GM21619 (cell line): Measurements from ENCODE around the gene FXYD6.

Experiments used
- ATAC-seq: cut with Tn5 transposase; IDR thresholded peaks from one replicate; pipeline ENCODE4 v1.9.1; 2021; ENCODE audit not compliant: unreplicated experiment

FXYD6 gene

DNA sequence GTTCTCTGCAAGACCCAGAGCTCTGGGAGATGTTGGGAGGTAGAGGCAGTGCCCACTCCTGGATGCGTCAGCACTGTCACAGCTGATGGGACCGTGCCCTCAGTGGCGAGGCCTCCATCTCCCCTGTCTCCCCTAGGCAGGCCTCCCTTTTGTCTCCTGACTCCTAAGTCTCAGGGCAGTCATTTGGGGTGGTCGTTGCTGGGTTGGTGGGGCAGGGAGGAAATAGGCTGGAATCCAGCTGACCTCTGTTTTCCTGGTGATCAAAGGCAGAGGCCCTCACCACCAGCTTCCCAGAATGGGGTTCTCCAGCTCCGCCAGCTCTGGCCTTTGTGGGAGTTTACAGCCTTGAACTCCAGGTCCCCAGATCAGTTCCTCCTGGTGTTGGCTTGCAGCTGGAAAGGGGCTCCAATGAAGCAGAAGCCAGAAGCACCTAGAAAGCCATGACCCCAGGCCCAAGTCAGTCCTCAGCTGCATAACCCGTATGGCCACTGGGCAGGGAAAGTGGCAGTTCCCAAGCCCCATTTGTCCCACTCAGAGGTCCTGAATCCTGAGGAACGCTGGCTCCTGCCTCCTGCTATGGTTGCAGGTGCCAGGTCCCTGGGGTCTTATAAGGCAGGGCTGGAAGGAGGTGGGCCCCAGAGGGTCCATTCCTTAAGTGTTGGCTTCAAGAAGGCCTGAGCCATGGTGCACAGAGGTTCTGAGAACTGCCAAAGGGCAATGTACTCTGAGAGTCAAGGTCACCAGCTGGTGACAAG is 44.6 kb downstream of the FXYD6 start:
- no peak for ATAC-seq

GRCh38 chr11:117830674-117831351 is 45.6 kb downstream of the FXYD6 start:
- no peak for ATAC-seq

- no peak for ATAC-seq
Observed at GRCh38 chr11:117830072-117830471, 46.4 kb downstream of the FXYD6 start.

DNA sequence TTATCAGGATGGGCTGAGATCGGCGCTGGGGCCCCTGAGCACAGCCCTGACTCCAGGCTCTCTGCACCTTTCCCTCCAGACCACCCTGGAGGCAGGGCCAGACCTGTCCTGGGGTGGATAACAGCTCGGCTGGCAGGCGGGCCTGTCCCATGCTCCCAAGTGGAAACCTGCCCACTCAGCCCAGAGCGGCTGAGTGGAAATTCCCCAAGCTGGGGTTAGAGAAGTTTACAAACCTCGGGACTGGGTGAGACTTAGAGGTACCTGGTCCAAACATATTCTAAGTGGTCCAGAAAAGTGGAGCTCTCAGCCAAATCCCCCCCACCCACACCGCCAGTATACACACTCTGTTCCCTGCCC is 47.1 kb downstream of the FXYD6 start:
- ATAC-seq: no peak

DNA sequence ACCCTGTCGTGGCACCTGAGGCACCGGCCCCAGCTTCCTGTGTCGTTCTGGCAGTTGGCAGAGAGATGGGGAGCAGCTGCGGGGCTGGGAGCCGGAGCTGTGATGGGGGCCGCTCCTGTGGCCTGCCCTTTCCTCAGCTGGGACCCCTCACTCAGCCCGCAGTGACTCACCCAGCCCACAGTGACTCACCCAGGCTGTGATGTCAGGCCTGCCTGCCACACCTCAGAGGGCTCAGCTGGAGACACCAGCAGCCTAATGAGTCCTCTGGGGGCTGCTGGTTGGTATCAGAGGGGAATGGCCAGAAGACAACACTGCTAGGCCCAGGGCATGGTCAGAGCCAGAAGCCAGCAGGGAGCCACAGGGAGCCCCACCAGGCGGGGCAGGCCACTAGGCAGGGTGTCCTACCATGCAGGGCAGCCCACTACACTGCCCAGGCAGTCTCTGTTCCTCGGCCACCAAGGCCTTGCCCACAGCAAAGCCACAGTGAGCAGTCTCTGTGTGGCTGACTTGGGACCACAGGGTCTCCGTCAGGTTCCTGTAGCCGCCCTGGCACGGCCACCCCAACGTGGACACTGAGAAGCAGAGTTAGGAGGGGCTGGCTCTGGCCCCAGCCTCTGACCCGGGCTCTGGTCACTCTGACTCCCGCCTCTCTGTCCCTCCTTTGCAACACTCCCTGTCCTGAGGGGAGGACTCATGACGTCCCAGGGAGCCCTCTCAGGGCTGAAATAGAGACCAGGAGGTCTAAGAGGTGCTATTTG is 47.7 kb downstream of the FXYD6 start:
- ATAC-seq: peak; percentile 52

DNA sequence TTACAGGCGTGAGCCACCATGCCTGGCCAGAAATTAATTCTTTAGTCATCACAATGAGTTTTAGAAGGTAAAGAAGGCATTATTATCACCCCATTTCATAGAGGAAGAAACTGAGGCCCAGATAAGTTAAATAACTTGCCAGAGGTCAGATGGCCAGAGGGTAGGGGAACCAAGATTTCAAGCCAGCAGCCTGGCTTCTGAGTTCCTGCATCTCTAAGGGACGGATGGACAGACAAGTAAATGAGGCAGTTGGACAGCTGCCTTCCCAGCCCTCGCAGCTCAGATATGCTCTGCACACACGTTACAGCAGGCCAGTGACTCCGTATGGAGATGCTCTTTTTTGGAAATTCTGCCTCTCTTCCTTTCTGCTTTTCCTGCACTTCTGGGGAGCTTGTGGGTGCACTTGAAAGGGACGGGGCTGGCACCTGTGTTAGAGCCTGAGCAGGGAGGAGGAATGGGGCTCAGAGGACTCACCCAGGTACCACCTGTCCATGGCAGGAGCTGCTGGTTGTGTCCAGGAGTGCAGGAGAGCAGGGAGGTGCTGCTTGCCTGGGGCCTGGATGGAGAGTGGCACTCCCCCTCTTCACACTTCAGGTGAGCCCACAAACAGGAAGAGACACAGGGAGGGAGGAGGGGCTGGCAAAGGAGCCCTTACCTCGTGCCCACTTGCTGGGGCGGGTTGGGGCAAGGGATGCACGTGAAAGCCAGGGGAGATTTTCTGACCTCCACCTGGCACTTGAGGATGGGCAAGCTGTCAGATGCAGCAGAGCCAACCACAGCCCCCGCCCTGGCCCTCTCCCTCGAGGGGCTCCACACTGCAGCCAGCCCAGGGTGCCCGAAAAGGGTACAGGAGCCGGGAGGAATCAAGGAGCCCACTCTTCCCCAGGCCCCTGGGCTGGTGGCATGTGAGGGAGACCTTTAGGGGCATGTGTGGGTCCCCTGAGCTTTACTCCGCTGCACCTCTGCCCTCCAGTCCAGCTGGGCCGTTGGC is 48.6 kb downstream of the FXYD6 start:
- ATAC-seq: peak; percentile 14

- ATAC-seq: no peak
Observed at GRCh38 chr11:117826832-117827231, 49.6 kb downstream of the FXYD6 start.

GRCh38 chr11:117826190-117826570 is 50.3 kb downstream of the FXYD6 start:
- no peak for ATAC-seq

GRCh38 chr11:117825538-117826189 is 50.8 kb downstream of the FXYD6 start:
- no peak for ATAC-seq

DNA sequence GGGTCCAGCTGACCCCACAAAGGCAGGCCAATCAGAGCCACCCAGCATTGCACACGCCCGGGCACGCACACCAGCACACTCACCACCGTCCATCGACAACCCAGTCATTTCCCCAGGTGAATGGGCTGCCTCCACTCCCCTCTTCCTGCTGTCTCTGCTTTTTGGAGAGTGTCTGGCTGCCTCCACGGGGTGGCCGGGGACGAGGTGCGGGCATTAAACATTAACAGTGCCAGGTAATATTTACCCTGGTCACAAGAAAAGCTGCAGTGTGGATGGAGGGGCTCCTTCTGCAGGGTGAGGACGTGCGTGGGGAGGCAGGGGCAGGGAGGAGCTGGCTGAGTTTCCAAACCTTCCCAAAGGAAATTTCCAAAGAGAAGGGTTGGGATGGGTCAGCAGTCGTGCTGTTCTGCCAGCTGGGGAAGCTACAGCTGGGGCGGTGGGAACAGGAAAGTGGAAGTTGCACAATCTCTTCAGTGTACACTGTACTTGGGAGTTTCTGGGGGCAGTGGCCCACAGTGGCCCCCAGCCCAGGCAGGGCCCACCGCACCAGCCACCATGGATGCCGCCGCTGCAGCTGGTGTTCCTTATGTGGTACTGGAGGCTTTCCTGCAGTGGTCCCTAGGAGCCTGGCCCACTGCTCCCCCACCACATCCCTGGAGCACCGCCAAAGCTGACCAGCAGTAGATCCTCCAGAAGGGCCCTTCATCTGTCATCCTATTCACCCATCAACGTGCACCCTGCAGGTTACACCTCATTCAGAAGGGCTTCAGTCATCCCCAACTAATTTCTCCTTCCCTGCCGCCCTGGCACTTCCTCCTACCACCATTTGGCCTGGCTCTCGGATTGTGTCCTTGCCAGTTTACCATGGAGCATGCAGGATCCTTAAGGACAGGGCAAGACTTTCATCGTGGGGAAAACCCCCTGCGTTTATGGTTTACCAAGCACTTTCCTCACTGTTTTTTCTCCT is 51.6 kb downstream of the FXYD6 start, which contains the start of gene FXYD2:
FXYD2 (minus strand) TSS at position 174 of the 967 bp plus-strand sequence; CDS start at position 108, 66 bp downstream.
- no peak for ATAC-seq

DNA sequence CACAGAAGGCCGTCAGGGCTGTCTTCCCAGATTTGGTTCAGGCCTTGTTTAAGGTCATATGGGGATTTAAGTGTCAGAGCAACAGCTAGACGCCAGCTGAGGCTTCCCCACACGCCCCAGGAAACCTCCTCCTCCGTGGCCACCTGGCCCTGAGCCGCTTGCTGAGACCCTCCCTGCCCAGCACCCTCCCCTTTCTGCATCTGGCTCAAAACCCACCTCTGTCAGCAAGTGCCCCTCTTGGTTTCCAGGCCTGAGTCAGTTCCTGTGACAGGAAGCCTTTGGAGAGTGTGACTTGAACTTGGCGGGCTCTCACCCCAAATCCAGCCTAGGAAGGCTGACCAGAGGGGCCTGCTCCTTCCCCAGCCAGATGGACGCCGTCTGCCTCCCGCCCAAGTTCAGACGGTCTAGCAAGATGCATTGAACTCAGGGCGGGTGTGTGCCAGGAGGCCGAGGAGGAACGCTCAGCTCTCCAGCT is 52.5 kb downstream of the FXYD6 start:
- ATAC-seq: no peak

- no peak for ATAC-seq
Observed at GRCh38 chr11:117823294-117823945, 53.0 kb downstream of the FXYD6 start.

DNA sequence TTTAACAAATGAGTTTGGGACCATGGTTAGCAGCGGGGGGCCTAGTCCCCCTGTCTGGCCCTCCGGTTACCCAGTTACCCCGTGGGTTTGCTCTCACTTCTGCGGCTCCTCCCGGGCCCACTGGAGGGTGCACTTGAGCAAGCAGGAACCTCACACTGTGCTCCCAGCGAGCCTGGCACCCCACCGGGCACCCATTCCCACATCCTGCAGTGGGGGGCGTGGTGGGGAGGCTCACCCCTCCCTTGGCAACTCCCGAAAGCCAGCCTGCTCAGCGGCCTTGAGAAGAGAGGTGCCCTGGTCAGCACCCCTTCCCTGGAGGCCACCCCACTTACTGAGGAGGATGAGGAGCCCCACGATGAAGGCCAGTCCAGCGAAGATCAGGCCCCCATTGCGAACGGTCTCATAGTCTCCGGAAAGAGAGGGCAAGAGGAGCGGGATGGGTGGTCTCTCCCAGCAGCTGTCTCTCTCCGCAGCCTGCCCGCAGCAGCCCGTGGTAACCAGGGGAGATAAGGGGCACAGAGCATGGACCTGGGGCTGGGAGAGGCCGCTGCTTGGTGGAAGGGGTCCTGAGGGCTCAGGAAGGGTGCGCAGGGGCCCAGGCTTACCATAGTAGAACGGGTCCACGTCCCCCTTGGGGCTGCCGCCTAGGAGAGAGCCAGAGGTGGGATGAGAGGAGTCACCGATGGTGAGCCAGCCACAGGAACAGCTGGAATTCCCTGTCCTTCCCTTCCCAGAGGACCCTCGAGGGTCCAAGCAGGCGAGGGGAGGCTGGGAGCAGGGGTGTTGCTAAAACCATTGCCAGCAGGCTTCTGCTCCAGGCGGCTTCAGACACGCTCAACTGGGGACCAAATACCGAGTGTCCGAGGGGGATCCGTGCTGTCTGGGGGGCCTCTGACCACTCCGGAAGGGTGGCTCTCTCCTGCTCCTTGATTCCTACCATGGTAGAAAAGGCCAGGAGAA is 54.1 kb downstream of the FXYD6 start:
- ATAC-seq: no peak

GRCh38 chr11:117821431-117821830 is 55.0 kb downstream of the FXYD6 start:
- ATAC-seq: no peak

- ATAC-seq: no peak
Observed at GRCh38 chr11:117820516-117820915, 55.9 kb downstream of the FXYD6 start.

GRCh38 chr11:117820071-117820470 is 56.4 kb downstream of the FXYD6 start:
- ATAC-seq: no peak
